C4-2B (cell line): Measurements from ENCODE around the gene C11orf58.

ENCODE experiments used
- ZFX ChIP-seq: fragments of 450-650 bp; IDR thresholded peaks from 2 replicates; pipeline ENCODE4 v1.6.1; 2017
- TF ChIP-seq, protein P1 (sequence below): fragments of 450-650 bp; conservative IDR thresholded peaks from 2 replicates; pipeline ENCODE4 v1.5.1; 2017; ENCODE audit warnings: mild to moderate bottlenecking

DNA sequence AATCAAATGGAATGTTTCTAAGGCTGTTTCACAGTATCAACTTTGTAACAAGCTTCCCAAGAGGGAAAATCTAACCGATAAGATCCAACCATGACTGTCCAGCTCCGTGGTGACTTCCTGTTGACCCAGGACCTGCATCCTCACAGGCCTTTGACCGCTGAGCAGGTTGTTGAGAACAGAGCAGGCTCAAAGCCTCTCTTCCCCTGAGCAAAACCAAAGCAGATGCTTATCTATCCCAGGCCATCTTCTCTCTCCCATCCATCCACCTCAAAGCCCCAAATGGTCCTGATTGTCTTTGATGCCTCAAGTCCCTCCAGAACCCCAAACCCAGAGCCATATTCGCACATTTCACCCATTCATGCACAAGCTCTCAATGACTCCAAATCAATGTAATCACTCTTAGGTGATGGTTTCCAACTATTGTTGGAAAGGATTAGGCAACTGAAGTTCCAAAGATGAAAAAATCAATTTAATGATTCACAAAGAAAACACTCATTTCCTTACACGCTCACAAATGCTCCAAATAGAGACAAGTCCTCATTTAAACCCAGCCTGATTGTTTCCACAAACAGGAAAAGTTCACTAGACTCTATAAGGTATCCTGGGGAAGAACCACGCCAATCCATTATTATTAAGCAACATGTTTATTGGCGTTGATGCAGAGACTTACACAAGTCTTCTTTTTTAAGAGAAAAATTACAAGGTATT, 48.7 kb downstream of the C11orf58 start:
- TF ChIP-seq, protein P1, sequence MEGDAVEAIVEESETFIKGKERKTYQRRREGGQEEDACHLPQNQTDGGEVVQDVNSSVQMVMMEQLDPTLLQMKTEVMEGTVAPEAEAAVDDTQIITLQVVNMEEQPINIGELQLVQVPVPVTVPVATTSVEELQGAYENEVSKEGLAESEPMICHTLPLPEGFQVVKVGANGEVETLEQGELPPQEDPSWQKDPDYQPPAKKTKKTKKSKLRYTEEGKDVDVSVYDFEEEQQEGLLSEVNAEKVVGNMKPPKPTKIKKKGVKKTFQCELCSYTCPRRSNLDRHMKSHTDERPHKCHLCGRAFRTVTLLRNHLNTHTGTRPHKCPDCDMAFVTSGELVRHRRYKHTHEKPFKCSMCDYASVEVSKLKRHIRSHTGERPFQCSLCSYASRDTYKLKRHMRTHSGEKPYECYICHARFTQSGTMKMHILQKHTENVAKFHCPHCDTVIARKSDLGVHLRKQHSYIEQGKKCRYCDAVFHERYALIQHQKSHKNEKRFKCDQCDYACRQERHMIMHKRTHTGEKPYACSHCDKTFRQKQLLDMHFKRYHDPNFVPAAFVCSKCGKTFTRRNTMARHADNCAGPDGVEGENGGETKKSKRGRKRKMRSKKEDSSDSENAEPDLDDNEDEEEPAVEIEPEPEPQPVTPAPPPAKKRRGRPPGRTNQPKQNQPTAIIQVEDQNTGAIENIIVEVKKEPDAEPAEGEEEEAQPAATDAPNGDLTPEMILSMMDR, result no peak
- no peak for TF ChIP-seq ZFX
